Type B pancreatic cell (in vitro differentiated cells): ENCODE data around the gene ADI1. TPM values are rescaled to one million over a fixed set of nuclear protein-coding genes. Genes with fewer than 3 reads are reported as not detected.

Experiments
- DNase-seq: peaks from one replicate; pipeline ENCODE4 v3.0.0; 2021; ENCODE audit warnings: mixed read lengths; ENCODE audit not compliant: unreplicated experiment; ENCODE audit errors: extremely low spot score
- H3K27ac Mint-ChIP-seq: 2 replicates; pipeline ENCODE4 v1.8.0; 2021; ENCODE audit warnings: mild to moderate bottlenecking, mixed read lengths
- H3K27me3 Mint-ChIP-seq: 2 replicates; pipeline ENCODE4 v1.8.0; 2021; ENCODE audit warnings: mixed read lengths
- H3K36me3 Mint-ChIP-seq: 2 replicates; pipeline ENCODE4 v1.8.0; 2021; ENCODE audit warnings: mixed read lengths
- H3K4me1 Mint-ChIP-seq: one replicate; pipeline ENCODE4 v1.8.0; 2021; ENCODE audit warnings: mixed read lengths; ENCODE audit not compliant: unreplicated experiment
- H3K4me3 Mint-ChIP-seq: 2 replicates; pipeline ENCODE4 v1.8.0; 2021; ENCODE audit warnings: mild to moderate bottlenecking, mixed read lengths
- H3K9me3 Mint-ChIP-seq: 2 replicates; pipeline ENCODE4 v1.8.0; 2021; ENCODE audit warnings: mixed read lengths
- CTCF ChIP-seq: fragments of 200-600 bp; sonication (generic); conservative IDR thresholded peaks from 2 replicates; pipeline ENCODE4 v1.5.0; 2021; ENCODE audit warnings: antibody characterized with exemption, mild to moderate bottlenecking
- total RNA-seq: library from RNA; stranded (reverse); gene quantifications from 2 replicates; pipeline ENCODE4 v1.2.1, GENCODE V29; 2021; ENCODE audit warnings: low replicate concordance

The ADI1 gene
- total RNA-seq, 1 donor from 2014 or later, result 40.0 TPM

GRCh38 chr2:3472296-3472695, 47.0 kb downstream of the ADI1 start:
- Mint-ChIP-seq H3K27ac (peak overlapping the region; percentile 87), H3K4me1 (peaks cover 6% of the 10 kb centered on the region), H3K36me3 (peaks cover 21% of the 10 kb centered on the region), H3K4me3 (no peak overlapping the region), H3K27me3 (no peaks in the 10 kb centered on the region), H3K9me3 (no peaks in the 10 kb centered on the region)
- no peak for TF ChIP-seq CTCF
- DNase-seq, result no peak

- Mint-ChIP-seq H3K4me3 (no peak overlapping the region), H3K27me3 (no peaks in the 10 kb centered on the region), H3K9me3 (no peaks in the 10 kb centered on the region), H3K4me1 (peaks cover 3% of the 10 kb centered on the region), H3K36me3 (peaks cover 20% of the 10 kb centered on the region), H3K27ac (no peak overlapping the region)
- TF ChIP-seq CTCF, result no peak
- no peak for DNase-seq
These were observed 48.2 kb downstream of the ADI1 start for GRCh38 chr2:3470856-3471737.

GRCh38 chr2:3470166-3470651, 49.1 kb downstream of the ADI1 start:
- no peaks in the 10 kb centered on the region for H3K4me1 Mint-ChIP-seq
- TF ChIP-seq CTCF, result no peak
- peaks cover 18% of the 10 kb centered on the region for H3K36me3 Mint-ChIP-seq
- no peak overlapping the region for H3K4me3 Mint-ChIP-seq
- H3K27me3 Mint-ChIP-seq, result no peaks in the 10 kb centered on the region
- H3K9me3 Mint-ChIP-seq, result no peaks in the 10 kb centered on the region
- H3K27ac Mint-ChIP-seq, result no peak overlapping the region
- no peak for DNase-seq

- DNase-seq, result no peak
- no peaks in the 10 kb centered on the region for H3K9me3 Mint-ChIP-seq
- H3K4me1 Mint-ChIP-seq, result no peaks in the 10 kb centered on the region
- peaks cover 18% of the 10 kb centered on the region for H3K36me3 Mint-ChIP-seq
- no peaks in the 10 kb centered on the region for H3K27me3 Mint-ChIP-seq
- TF ChIP-seq CTCF, result no peak
- H3K4me3 Mint-ChIP-seq, result no peak overlapping the region
- no peak overlapping the region for H3K27ac Mint-ChIP-seq
These were observed 49.8 kb downstream of the ADI1 start for GRCh38 chr2:3469486-3469885.

DNA sequence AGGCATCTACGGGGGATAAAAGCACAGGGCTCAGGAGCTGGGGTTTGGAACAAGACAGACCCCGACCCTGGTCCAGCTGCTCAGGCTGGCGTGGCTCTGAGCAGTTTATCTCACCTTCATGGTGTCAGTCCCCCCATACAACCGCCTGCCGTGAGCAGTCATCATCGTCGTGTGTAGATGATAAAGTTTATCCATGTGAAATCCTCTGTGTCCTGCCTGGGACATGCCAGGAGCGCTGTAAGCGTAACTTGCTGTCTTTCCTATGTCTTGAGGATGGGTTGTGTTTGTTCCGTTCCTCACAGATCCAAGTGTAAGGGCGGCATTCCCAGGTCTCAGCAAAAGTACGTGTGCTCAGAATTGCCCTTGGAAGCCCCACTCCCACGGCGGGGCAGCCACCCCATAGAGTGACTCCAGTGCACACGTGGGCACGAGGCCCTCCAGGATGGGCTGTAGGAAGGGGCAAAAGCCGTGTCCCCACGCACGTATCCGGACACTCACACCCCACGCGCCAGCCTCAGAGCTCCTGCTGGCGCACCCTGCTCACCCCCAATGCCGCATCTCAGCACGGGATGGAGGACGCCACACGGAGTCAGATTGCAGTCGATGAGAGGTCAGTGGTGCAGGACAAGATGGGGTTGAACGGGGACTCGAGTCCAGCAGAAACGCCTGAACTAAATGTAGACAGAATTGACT, 50.9 kb downstream of the ADI1 start:
- H3K4me1 Mint-ChIP-seq, result no peaks in the 10 kb centered on the region
- no peak overlapping the region for H3K4me3 Mint-ChIP-seq

More for the DNA sequence above, 50.9 kb downstream of the ADI1 start:
- TF ChIP-seq CTCF, result no peak
- Mint-ChIP-seq H3K9me3 (no peaks in the 10 kb centered on the region), H3K27me3 (no peaks in the 10 kb centered on the region), H3K27ac (no peak overlapping the region), H3K36me3 (peaks cover 18% of the 10 kb centered on the region)
- DNase-seq, result no peak
